ENCODE measurements around the gene GPR150. TPM values are rescaled to one million over a fixed set of nuclear protein-coding genes. Genes with fewer than 3 reads are reported as not detected.

The GPR150 gene
- total RNA-seq, 3 donors from 2014 or later = 0.33 to 1.4 TPM; not detected in 1

GRCh38 chr5:95623706-95624105, 3.8 kb downstream of the GPR150 start:
- DNase-seq (ENCODE audit: low spot score in 2 of 2) = no peak
- intact Hi-C loops (cut with DNase I; ENCODE audit: low total_unique reads) = no loop called here
- H3K4me1 ChIP-seq = peaks cover 0 to 4% of the 10 kb centered on the region in 2 donors
- TF ChIP-seq POLR2A (IDR thresholded peaks at IDR 0.05) = no peak
- TF ChIP-seq POLR2AphosphoS5 (IDR thresholded peaks at IDR 0.05) = no peak
- TF ChIP-seq CTCF (IDR thresholded peaks at IDR 0.05) = no peak
- H3K27ac ChIP-seq = no peak overlapping the region
- no peak overlapping the region for H3K4me3 ChIP-seq
- no peaks in the 10 kb centered on the region for H3K36me3 ChIP-seq
- H3K9me3 ChIP-seq = no peaks in the 10 kb centered on the region
- no peaks in the 10 kb centered on the region for H3K27me3 ChIP-seq

- no peak overlapping the region for H3K27ac ChIP-seq
- no peaks in the 10 kb centered on the region for H3K9me3 ChIP-seq
- no peak for DNase-seq (ENCODE audit: low spot score in 2 of 2)
- H3K4me1 ChIP-seq = peaks cover 0 to 4% of the 10 kb centered on the region in 2 donors
- no peak overlapping the region for H3K4me3 ChIP-seq
- intact Hi-C loops (cut with DNase I; ENCODE audit: low total_unique reads) = no loop called here
- H3K36me3 ChIP-seq = no peaks in the 10 kb centered on the region
- TF ChIP-seq POLR2AphosphoS5 (IDR thresholded peaks at IDR 0.05) = no peak
- TF ChIP-seq POLR2A (IDR thresholded peaks at IDR 0.05) = no peak
- no peak for TF ChIP-seq CTCF (IDR thresholded peaks at IDR 0.05)
- H3K27me3 ChIP-seq = no peaks in the 10 kb centered on the region
Observed at GRCh38 chr5:95624368-95624767, 4.5 kb downstream of the GPR150 start.

- H3K36me3 ChIP-seq = no peaks in the 10 kb centered on the region
- no peak overlapping the region for H3K27ac ChIP-seq
- no peaks in the 10 kb centered on the region for H3K9me3 ChIP-seq
Observed at GRCh38 chr5:95626701-95627100, 6.8 kb downstream of the GPR150 start.

GRCh38 chr5:95627971-95628810, 8.3 kb downstream of the GPR150 start:
- TF ChIP-seq CTCF (IDR thresholded peaks at IDR 0.05) (no peak), POLR2AphosphoS5 (IDR thresholded peaks at IDR 0.05) (no peak), POLR2A (IDR thresholded peaks at IDR 0.05) (no peak)
- intact Hi-C loops (cut with DNase I; ENCODE audit: low total_unique reads) = no loop called here
- no peak for DNase-seq (ENCODE audit: low spot score in 2 of 2)

More at GRCh38 chr5:95626701-95627100, 6.8 kb downstream of the GPR150 start:
- Histone ChIP-seq H3K4me3 (no peak overlapping the region), H3K4me1 (no peaks in the 10 kb centered on the region), H3K27me3 (no peaks in the 10 kb centered on the region)
- no peak for DNase-seq (ENCODE audit: low spot score in 2 of 2)
- intact Hi-C loops (cut with DNase I; ENCODE audit: low total_unique reads) = no loop called here
- TF ChIP-seq CTCF (IDR thresholded peaks at IDR 0.05) (no peak), POLR2A (IDR thresholded peaks at IDR 0.05) (no peak), POLR2AphosphoS5 (IDR thresholded peaks at IDR 0.05) (no peak)

GRCh38 chr5:95628933-95629332, 9.0 kb downstream of the GPR150 start:
- Histone ChIP-seq H3K27me3 (no peaks in the 10 kb centered on the region), H3K36me3 (no peaks in the 10 kb centered on the region), H3K4me1 (no peaks in the 10 kb centered on the region), H3K27ac (no peak overlapping the region), H3K9me3 (no peaks in the 10 kb centered on the region), H3K4me3 (no peak overlapping the region)
- no peak for DNase-seq (ENCODE audit: low spot score in 2 of 2)
- TF ChIP-seq CTCF (IDR thresholded peaks at IDR 0.05) (no peak), POLR2A (IDR thresholded peaks at IDR 0.05) (no peak), POLR2AphosphoS5 (IDR thresholded peaks at IDR 0.05) (no peak)
- intact Hi-C loops (cut with DNase I; ENCODE audit: low total_unique reads) = no loop called here

More at GRCh38 chr5:95627971-95628810, 8.3 kb downstream of the GPR150 start:
- Histone ChIP-seq H3K27ac (no peak overlapping the region), H3K36me3 (no peaks in the 10 kb centered on the region), H3K27me3 (no peaks in the 10 kb centered on the region), H3K9me3 (no peaks in the 10 kb centered on the region), H3K4me1 (no peaks in the 10 kb centered on the region), H3K4me3 (no peak overlapping the region)
